HG03066 (cell line): Measurements from ENCODE around the gene NECAP2.
"Not testable (repeated sequence)": the region's sequence is repeated elsewhere in the genome, so short reads cannot be mapped to it uniquely, and the experiment has no call there.

Experiments used
- ATAC-seq: cut with Tn5 transposase; IDR thresholded peaks from one replicate; pipeline ENCODE4 v1.9.1; 2021; ENCODE audit warnings: low read depth; ENCODE audit not compliant: unreplicated experiment

The NECAP2 gene

GRCh38 chr1:16492937-16493336 is 52.4 kb downstream of the NECAP2 start:
- not testable (repeated sequence) for ATAC-seq

- not testable (repeated sequence) for ATAC-seq
Measured at GRCh38 chr1:16493731-16494130, 53.2 kb downstream of the NECAP2 start.

GRCh38 chr1:16497474-16497904 is 57.0 kb downstream of the NECAP2 start:
- ATAC-seq = not testable (repeated sequence)

DNA sequence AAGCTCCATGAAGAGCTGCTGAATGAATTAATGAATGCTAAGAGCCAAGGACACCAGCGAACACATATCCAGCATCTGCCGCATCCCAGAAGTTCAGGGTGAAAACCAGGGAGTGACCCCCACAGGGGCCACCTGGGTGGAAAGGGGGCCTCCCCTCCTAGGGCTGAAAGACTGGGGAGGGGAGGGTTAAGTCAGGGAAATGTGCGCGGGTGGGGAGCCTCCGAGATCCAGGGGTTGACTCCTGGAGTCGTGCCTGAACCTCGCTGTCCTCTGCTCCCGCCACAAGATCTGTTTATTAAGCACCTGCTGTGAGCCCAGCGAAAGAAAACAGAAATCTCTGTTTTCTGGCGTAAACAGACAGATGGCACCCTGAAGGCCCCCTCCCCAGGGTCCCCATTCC is 57.5 kb downstream of the NECAP2 start:
- ATAC-seq = not testable (repeated sequence)

- peak; percentile 78 for ATAC-seq
Measured at GRCh38 chr1:16498573-16499413, 58.3 kb downstream of the NECAP2 start.

DNA sequence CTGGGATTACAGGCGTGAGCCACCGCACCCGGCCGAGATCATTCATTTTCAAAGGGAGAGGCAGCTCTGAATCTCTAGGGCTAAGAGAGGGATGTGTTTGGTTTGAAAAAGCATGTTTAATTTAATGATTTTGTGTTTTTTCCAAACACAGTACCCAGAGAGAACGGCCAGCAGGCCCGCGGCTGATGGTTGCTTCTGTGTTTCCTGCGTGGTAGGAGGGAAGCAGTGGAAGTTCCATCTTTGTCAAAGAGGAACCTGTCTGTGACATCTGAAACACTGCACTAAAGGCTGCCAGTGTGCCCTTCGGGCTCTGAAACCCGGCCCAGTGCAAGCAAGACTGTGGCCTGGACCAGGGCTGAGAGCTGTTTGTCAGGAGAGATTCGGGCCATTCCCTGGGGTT is 59.9 kb downstream of the NECAP2 start:
- ATAC-seq = not testable (repeated sequence)

GRCh38 chr1:16500975-16501374 is 60.5 kb downstream of the NECAP2 start:
- not testable (repeated sequence) for ATAC-seq

DNA sequence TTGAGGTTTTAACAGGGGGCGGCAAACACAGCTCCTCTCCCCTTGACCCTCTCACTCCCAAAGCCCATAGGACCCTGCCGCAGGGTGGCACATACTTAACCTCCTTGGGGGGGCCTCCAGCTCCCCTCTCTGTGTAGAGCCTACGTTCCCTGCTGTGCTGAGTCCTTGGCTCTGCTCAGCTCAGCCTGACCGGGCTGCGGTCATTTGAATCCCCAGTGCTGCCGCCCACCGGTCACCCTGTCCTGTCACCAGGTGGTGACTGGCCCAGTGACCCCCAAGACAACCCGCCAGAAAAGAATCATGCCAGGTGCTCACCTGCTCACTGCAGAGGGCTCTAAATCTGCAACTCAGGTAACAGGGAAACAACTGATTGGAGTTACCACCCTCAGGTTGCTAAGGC is 60.9 kb downstream of the NECAP2 start:
- not testable (repeated sequence) for ATAC-seq

- no peak for ATAC-seq
Measured at GRCh38 chr1:16503494-16503893, 63.0 kb downstream of the NECAP2 start.

- not testable (repeated sequence) for ATAC-seq
Measured at GRCh38 chr1:16505870-16506269, 65.3 kb downstream of the NECAP2 start.

GRCh38 chr1:16506364-16507136 is 66.0 kb downstream of the NECAP2 start:
- not testable (repeated sequence) for ATAC-seq

DNA sequence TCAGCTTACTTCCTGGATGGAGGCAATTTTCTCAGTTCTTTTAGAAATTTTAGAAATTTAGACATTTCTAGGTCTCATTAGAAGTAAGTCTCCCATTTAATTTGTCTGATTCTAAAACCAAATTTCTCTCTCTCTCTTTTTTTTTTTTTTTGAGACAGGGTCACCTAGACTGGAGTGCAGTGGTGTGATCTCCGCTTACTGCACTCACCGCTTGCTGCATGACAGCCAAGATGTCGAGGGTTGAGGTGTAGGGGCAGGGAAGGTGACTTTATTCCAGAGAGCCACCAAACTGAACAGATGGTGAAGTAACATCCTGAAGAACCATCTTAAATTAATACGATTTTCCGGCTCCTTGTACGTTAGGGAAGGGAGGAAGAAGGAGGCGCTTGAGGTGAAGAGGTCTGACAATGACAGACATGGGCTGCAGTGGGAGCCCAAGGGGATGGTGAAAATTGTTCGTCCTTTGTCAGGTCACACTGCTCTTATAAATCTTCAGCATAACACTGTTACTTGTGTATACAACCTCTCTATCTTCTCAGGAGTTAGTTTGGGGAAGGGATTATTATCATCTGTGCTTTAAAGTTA is 68.4 kb downstream of the NECAP2 start:
- ATAC-seq = not testable (repeated sequence)
